GM18502 (cell line): ENCODE measurements around the gene TAF9.
"Not testable (repeated sequence)": the region's sequence is repeated elsewhere in the genome, so short reads cannot be mapped to it uniquely, and the experiment has no call there.

Experiments
- ATAC-seq: cut with Tn5 transposase; IDR thresholded peaks from one replicate; pipeline ENCODE4 v1.9.1; 2021; ENCODE audit warnings: mild to moderate bottlenecking; ENCODE audit not compliant: unreplicated experiment, poor library complexity

Gene TAF9

DNA sequence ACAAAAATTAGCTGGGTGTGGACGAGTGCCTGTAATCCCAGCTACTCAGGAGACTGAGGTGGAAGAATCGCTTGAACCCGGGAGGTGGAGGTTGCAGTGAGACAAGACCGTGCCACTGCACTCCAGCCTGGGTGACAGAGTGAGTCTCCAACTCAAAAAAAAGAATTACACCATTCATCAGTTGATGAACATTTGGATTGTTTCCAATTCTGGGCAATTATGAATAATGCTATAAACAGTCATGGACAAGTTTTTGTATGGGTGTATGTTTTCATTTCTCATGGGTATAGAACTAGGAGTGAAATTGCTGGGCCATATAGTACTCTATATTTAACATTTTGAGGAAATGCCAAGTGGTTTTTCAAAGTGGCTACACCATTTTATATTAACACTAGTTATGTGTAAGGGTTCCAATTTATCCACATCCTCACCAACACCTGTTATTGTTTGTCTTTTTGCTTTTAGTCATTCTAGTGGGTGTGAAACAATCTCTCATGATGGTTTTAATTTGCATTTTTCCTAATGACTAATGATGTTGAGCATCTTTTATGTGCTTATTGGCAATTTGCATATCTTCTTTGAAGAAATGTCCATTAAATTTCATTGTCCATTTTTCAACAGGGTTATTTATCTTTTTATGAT, 27.7 kb downstream of the TAF9 start:
- ATAC-seq: no peak

DNA sequence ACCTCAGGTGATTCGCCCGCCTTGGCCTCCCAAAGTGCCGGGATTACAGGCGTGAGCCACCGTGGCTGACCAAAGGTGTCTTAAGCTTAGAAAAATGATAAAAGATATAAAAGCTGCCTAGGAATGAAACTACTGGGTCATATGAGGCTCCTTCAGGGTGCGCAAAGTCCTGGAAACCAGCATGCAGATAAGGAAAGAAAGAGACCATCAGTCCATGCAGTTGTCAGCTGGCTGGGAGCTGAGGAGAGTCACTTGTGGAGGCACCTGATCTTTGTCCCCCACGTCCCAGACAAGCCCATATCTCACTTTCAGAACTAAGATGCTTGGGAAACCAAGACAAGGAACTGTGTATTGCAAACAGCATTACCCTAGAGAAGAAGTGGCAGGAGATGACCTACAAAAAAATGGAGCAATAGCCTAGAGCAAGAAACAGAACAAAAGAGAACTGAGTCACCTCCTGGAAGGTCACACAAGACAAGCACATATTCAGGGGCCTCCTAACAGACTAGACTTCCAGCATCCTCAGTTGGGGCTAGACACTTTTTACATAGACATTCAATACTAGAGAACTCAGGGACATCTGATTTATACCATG, 33.9 kb downstream of the TAF9 start:
- ATAC-seq: no peak

DNA sequence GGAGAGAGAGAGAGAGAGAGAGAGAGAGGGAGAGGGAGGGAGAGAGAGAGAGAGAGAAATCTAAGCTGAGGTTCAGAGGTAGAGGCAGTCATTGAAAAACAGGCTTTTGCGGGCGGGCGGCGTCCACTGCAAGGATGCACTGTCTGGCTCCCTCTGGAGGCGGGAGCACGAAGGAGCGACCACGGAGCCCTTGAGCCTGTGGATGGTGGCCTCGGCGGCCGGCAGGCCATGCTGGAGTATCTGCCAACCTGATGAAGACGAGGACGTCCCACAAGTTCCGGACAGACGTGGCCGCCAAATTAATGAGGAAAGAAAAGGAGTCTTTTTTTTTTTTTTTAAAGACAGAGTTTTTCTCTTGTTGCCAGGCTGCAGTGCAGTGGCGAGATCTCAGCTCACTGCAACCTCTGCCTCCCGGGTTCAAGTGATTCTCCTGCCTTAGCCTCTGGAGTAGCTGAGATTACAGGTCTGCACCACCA, 34.5 kb downstream of the TAF9 start:
- ATAC-seq: no peak

DNA sequence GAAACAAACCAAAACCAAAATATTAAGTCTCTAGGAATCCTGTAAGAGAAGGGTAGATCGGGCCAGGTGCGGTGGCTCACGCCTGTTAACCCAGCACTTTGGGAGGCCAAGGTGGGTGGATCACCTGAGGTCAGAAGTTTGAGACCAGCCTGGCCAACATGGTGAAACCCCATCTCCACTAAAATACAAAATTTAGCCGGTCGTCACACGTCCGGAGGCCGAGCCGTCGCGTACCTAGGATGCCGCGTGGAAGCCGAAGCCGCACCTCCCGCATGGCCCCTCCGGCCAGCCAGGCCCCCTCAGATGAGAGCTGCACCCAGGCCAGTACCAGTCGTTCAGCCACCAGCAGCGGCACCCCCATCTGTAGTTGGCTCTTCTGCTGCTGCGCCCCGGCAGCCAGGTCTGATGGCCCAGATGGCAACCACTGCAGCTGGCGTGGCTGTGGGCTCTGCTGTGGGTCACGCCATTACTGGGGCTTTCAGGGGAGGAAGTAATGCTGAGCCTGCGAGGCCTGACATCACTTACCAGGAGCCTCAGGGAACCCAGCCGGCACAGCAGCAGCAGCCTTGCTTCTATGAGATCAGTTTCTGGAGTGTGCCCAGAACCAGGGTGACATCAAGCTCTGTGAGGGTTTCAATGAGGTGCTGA, 35.5 kb downstream of the TAF9 start:
- not testable (repeated sequence) for ATAC-seq

DNA sequence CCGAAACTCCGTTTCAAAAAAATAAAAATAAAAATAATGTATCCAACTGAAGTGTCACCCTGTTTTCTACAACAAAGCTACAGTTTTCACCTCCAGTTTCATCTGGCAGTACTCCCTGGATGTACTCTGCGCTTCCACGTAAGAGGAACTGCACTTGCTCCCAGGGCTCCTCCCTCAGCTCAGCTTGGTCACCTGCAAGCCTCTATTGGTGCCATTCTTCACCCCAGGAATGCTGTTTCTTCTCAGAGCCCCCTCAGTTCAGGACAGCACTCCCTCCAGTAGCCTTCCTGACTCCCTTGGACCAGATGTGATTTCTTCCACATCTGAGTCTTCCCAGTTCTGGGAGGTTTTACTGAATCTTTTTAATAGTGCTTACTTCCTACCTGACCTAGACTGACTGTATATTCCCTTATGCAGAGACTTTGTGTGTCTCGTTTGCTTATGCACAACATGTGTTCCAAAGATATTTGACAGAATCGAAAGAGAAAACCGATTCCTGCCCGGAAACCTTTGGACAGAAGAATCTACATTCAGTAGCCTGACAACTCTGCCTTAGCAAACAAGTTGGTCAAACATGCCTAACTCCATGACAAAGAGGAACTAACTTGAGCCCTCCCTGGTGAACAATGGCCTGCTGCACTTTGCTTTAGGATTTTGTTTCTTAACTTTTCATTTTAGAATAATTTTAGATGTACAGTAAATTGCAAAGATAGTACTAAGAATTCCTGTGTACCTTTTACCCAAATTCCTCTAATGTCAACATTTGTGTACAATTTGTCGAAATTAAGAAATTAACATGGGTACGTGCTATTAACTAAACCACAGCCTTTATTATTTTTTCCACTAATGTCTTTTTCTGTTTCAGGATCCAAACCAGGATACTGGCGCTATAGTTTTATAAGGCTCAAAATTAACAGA, 37.5 kb downstream of the TAF9 start:
- no peak for ATAC-seq

DNA sequence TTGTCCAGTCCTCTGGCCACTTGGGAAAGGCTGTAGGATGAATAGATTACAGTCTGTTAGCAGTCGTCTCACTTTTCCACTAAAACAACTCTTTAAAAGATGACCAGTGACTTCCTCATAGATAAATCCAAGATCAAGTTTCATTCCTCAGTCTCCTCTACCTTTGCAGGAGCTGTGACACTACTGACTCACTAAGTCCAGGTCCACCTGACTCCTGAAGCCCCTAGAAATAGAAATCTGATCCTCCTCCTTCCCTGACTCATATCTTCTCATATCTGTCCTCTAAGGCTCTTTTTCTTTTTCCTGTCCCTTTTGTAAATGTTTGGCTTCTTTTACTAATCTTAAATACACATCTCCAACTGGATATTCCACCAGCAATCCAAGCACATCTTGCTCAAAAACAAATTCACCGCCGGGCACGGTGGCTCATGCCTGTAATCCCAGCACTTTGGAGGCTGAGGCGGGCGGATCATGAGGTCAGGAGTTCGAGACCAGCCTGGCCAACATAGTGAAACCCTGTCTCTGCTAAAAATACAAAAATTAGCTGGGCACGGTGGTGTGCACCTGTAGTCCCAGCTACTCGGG, 39.3 kb downstream of the TAF9 start:
- ATAC-seq: no peak

DNA sequence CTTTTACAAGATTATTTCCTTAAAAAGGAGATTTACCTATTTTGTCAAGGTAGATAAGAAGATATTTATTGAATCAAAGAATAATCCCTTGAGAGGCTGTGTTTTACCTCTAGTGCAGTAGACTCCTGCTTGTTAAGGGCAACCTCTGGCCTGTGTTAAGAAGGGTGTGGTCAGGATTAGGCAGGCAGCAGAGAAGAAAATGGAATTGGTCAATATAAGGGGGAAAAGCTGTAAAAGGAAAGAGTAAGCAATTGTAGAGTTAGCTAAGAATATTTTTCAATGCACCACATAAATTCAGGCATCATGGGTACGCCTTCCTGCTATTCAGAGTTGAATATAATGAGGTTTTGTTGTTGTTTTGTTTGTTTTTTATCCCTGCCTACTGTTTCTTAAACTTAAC, 43.0 kb downstream of the TAF9 start:
- ATAC-seq: no peak

DNA sequence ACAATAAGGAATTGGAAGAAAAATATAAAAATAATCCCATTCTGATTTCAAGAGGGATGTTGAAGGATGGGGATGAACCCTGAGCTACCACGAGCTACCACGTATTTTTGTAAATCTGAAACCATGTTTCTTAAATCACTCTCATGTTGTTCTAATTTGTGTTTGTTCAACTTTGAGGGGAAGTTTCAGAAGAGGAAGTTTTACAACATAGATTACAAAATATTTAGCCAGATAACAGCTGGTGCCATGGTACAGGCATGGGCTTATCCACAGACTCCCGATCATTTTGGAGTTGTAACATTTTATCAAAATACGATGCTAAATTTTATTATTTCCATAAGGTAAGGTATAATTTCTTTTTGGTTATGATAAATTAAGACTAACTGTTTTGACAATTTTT, 51.9 kb downstream of the TAF9 start:
- no peak for ATAC-seq

DNA sequence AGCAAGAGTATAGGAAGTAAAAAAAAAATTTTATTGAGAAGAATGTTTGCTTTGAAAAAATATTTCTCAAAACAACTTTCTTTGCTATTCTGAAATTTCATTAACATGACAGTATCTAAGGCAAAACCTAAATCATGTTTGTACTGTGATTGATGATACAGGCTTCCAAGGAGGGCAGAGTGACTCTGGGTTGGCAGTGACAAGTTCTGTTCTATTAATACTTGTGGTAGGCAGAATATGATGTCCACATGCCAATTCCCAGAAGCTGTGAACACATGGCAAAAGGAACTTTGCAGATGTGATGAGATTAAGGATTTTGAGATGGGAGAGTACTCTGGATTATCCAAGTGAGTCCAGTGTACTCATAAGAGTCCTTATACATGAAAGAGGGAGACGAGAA, 53.3 kb downstream of the TAF9 start:
- ATAC-seq: no peak
